Duodenal mucosa (tissue), 2 donors: ENCODE results near the gene NDUFA3.

Experiments used
- H3K27ac ChIP-seq: one replicate; pipeline ENCODE4 v1.7.0; 2013; ENCODE audit warnings: low read depth, low read length
- H3K27me3 ChIP-seq, 2 donors: one replicate each; pipeline ENCODE4 v1.7.0; 2013; ENCODE audit warnings: low read length in 2 of 2, control low read depth in 1 of 2; ENCODE audit not compliant: insufficient read depth in 2 of 2, control insufficient read depth in 1 of 2
- H3K36me3 ChIP-seq, 2 donors: one replicate each; pipeline ENCODE4 v1.7.0; 2013; ENCODE audit warnings: low read length in 2 of 2, control low read depth in 1 of 2; ENCODE audit not compliant: insufficient read depth in 2 of 2, control insufficient read depth in 1 of 2
- H3K4me1 ChIP-seq, 2 donors: one replicate each; pipeline ENCODE4 v1.7.0; 2013; ENCODE audit warnings: low read length in 2 of 2, control low read depth in 1 of 2; ENCODE audit not compliant: insufficient read depth in 2 of 2, control insufficient read depth in 1 of 2
- H3K4me3 ChIP-seq, 2 donors: one replicate each; pipeline ENCODE4 v1.7.0; 2013; ENCODE audit warnings: low read length in 2 of 2, low read depth in 1 of 2
- H3K9ac ChIP-seq, 2 donors: one replicate each; pipeline ENCODE4 v1.7.0; 2013; ENCODE audit warnings: low read length in 2 of 2, low read depth in 1 of 2
- H3K9me3 ChIP-seq, 2 donors: one replicate each; pipeline ENCODE4 v1.7.0; 2013; ENCODE audit warnings: low read length in 2 of 2, control low read depth in 1 of 2; ENCODE audit not compliant: control insufficient read depth in 1 of 2

NDUFA3 gene

GRCh38 chr19:54127688-54128440 lies 25.2 kb downstream of the NDUFA3 start:
- peaks cover 47 to 66% of the 10 kb centered on the region in 2 donors for H3K36me3 ChIP-seq
- H3K9me3 ChIP-seq: no peaks in the 10 kb centered on the region
- no peak overlapping the region for H3K4me3 ChIP-seq
- H3K27me3 ChIP-seq: no peaks in the 10 kb centered on the region
- no peak overlapping the region for H3K27ac ChIP-seq
- H3K4me1 ChIP-seq: no peaks in the 10 kb centered on the region
- H3K9ac ChIP-seq: no peak overlapping the region

- no peaks in the 10 kb centered on the region for H3K9me3 ChIP-seq
- H3K27me3 ChIP-seq: no peaks in the 10 kb centered on the region
- no peaks in the 10 kb centered on the region for H3K4me1 ChIP-seq
- H3K36me3 ChIP-seq: peaks cover 42 to 61% of the 10 kb centered on the region in 2 donors
- H3K27ac ChIP-seq: no peak overlapping the region
- no peak overlapping the region for H3K9ac ChIP-seq
- H3K4me3 ChIP-seq: no peak overlapping the region
Observed at GRCh38 chr19:54128441-54128725, 25.7 kb downstream of the NDUFA3 start.

- no peak overlapping the region for H3K27ac ChIP-seq
- H3K4me3 ChIP-seq: no peak overlapping the region
- peaks cover 38 to 55% of the 10 kb centered on the region in 2 donors for H3K36me3 ChIP-seq
- H3K4me1 ChIP-seq: no peaks in the 10 kb centered on the region
- H3K9ac ChIP-seq: no peak overlapping the region
- H3K9me3 ChIP-seq: no peaks in the 10 kb centered on the region
- H3K27me3 ChIP-seq: no peaks in the 10 kb centered on the region
Observed at GRCh38 chr19:54128796-54129616, 26.4 kb downstream of the NDUFA3 start.

- no peaks in the 10 kb centered on the region for H3K4me1 ChIP-seq
- H3K36me3 ChIP-seq: peaks cover 35 to 50% of the 10 kb centered on the region in 2 donors
- no peak overlapping the region for H3K4me3 ChIP-seq
- no peak overlapping the region for H3K9ac ChIP-seq
- H3K9me3 ChIP-seq: no peaks in the 10 kb centered on the region
- H3K27ac ChIP-seq: no peak overlapping the region
- no peaks in the 10 kb centered on the region for H3K27me3 ChIP-seq
Observed at GRCh38 chr19:54129617-54129996, 27.0 kb downstream of the NDUFA3 start.

- H3K27ac ChIP-seq: no peak overlapping the region
- H3K4me1 ChIP-seq: peaks cover 10 to 12% of the 10 kb centered on the region in 2 donors
- no peaks in the 10 kb centered on the region for H3K27me3 ChIP-seq
- H3K36me3 ChIP-seq: peaks cover 14 to 20% of the 10 kb centered on the region in 2 donors
- H3K9ac ChIP-seq: no peak overlapping the region
- no peaks in the 10 kb centered on the region for H3K9me3 ChIP-seq
- no peak overlapping the region for H3K4me3 ChIP-seq
Observed at GRCh38 chr19:54133312-54133956, 30.8 kb downstream of the NDUFA3 start.

- Histone ChIP-seq H3K27me3 (no peaks in the 10 kb centered on the region), H3K36me3 (peaks cover 14 to 16% of the 10 kb centered on the region in 2 donors), H3K9ac (no peak overlapping the region), H3K4me1 (peaks cover 15 to 19% of the 10 kb centered on the region in 2 donors), H3K4me3 (no peak overlapping the region), H3K27ac (no peak overlapping the region), H3K9me3 (no peaks in the 10 kb centered on the region)
Observed at GRCh38 chr19:54133957-54134590, 31.4 kb downstream of the NDUFA3 start.

GRCh38 chr19:54136086-54136863 lies 33.6 kb downstream of the NDUFA3 start:
- Histone ChIP-seq H3K4me3 (peak overlapping the region; percentile 83 to 90), H3K27me3 (no peaks in the 10 kb centered on the region), H3K9ac (peak overlapping the region; percentile 50 to 71), H3K4me1 (peaks cover 34 to 40% of the 10 kb centered on the region in 2 donors), H3K9me3 (no peaks in the 10 kb centered on the region), H3K36me3 (peaks cover 4 to 9% of the 10 kb centered on the region in 2 donors), H3K27ac (no peak overlapping the region)

GRCh38 chr19:54136864-54137698 lies 34.4 kb downstream of the NDUFA3 start:
- Histone ChIP-seq H3K4me3 (peak overlapping the region; percentile 83 to 90), H3K9ac (peak overlapping the region; percentile 71 to 72), H3K27me3 (no peaks in the 10 kb centered on the region), H3K9me3 (no peaks in the 10 kb centered on the region), H3K4me1 (peaks cover 38 to 45% of the 10 kb centered on the region in 2 donors), H3K36me3 (peaks cover 0 to 10% of the 10 kb centered on the region in 2 donors), H3K27ac (no peak overlapping the region)
